Measurements from ENCODE around the gene STXBP5L. TPM values are rescaled to one million over a fixed set of nuclear protein-coding genes. Genes with fewer than 3 reads are reported as not detected.

Gene STXBP5L
- total RNA-seq, 1 donor from 2014 or later, result 1.7 TPM

DNA sequence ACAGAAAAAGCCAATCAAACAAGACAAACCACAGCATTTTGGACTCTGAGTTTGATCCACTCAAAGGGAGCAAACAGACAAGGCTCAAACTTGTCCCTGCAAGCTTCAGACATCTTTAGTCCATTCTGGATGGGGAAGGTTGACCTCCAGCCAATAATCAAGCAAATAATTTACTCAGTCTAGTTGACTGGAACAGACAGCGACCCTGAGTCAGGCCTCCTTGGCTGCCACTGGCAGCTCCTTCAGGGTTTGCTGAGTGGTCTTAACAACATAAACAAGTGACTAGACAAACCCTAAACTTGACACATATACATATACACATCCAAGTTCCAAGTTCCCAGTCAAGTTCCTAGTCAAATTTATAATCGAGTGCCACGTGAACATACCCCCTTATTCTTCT is 323.9 kb downstream of the STXBP5L start:
- Mint-ChIP-seq H3K27ac (no peak overlapping the region), H3K4me1 (no peaks in the 10 kb centered on the region), H3K9me3 (no peaks in the 10 kb centered on the region), H3K27me3 (ENCODE audit: low read depth) (no peaks in the 10 kb centered on the region), H3K36me3 (no peaks in the 10 kb centered on the region), H3K4me3 (no peak overlapping the region)
- DNase-seq (ENCODE audit: low spot score in 2 of 2, unreplicated experiment in 2 of 2), result no peak
- TF ChIP-seq CTCF (IDR thresholded peaks at IDR 0.05; ENCODE audit: unreplicated experiment), result no peak

- no peaks in the 10 kb centered on the region for H3K9me3 Mint-ChIP-seq
- TF ChIP-seq CTCF (IDR thresholded peaks at IDR 0.05; ENCODE audit: unreplicated experiment), result no peak
Measured at GRCh38 chr3:121232309-121233225, 324.6 kb downstream of the STXBP5L start.

DNA sequence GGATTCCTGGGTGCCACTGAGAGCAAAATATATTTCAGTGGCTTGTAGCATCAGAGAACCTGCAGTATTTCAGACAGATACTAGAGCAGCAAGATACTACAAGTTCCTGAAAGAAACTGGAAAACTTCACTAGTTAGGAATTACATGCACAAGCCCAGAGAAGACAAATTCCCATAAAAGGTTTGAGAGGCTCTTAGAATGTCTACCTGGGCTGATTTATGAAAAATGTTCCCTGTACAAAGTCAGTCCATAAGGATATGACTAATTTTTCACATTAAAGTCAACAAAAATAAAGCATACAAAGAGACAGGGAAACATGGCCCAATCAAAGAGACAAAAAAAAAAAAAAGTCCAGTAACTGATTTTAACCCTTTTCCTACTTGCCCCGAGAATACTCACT is 335.2 kb downstream of the STXBP5L start:
- Mint-ChIP-seq H3K4me3 (no peak overlapping the region), H3K27me3 (ENCODE audit: low read depth) (no peaks in the 10 kb centered on the region), H3K36me3 (no peaks in the 10 kb centered on the region), H3K4me1 (no peaks in the 10 kb centered on the region), H3K27ac (no peak overlapping the region), H3K9me3 (no peaks in the 10 kb centered on the region)
- no peak for DNase-seq (ENCODE audit: low spot score in 2 of 2, unreplicated experiment in 2 of 2)
- TF ChIP-seq CTCF (IDR thresholded peaks at IDR 0.05; ENCODE audit: unreplicated experiment), result no peak

More at GRCh38 chr3:121232309-121233225, 324.6 kb downstream of the STXBP5L start:
- no peaks in the 10 kb centered on the region for H3K4me1 Mint-ChIP-seq
- no peaks in the 10 kb centered on the region for H3K36me3 Mint-ChIP-seq
- no peak for DNase-seq (ENCODE audit: low spot score in 2 of 2, unreplicated experiment in 2 of 2)
- H3K27ac Mint-ChIP-seq, result no peak overlapping the region
- no peak overlapping the region for H3K4me3 Mint-ChIP-seq
- H3K27me3 Mint-ChIP-seq (ENCODE audit: low read depth), result no peaks in the 10 kb centered on the region

- H3K4me1 Mint-ChIP-seq, result no peaks in the 10 kb centered on the region
- H3K4me3 Mint-ChIP-seq, result no peak overlapping the region
- no peak for TF ChIP-seq CTCF (IDR thresholded peaks at IDR 0.05; ENCODE audit: unreplicated experiment)
- no peak for DNase-seq (ENCODE audit: low spot score in 2 of 2, unreplicated experiment in 2 of 2)
- no peaks in the 10 kb centered on the region for H3K27me3 Mint-ChIP-seq (ENCODE audit: low read depth)
- H3K9me3 Mint-ChIP-seq, result peaks cover 15% of the 10 kb centered on the region
- no peaks in the 10 kb centered on the region for H3K36me3 Mint-ChIP-seq
- H3K27ac Mint-ChIP-seq, result no peak overlapping the region
Measured at GRCh38 chr3:121252676-121253075, 344.7 kb downstream of the STXBP5L start.

GRCh38 chr3:121269389-121269788 is 361.4 kb downstream of the STXBP5L start:
- Mint-ChIP-seq H3K27me3 (ENCODE audit: low read depth) (peaks cover 4% of the 10 kb centered on the region), H3K27ac (no peak overlapping the region), H3K4me1 (no peaks in the 10 kb centered on the region), H3K36me3 (no peaks in the 10 kb centered on the region), H3K9me3 (peaks cover 32% of the 10 kb centered on the region), H3K4me3 (no peak overlapping the region)
- DNase-seq (ENCODE audit: low spot score in 2 of 2, unreplicated experiment in 2 of 2), result no peak
- TF ChIP-seq CTCF (IDR thresholded peaks at IDR 0.05; ENCODE audit: unreplicated experiment), result no peak

Measured in mesothelial cell of epicardium (in vitro differentiated cells).